ENCODE measurements around the gene ACSF3. TPM values are rescaled to one million over a fixed set of nuclear protein-coding genes. Genes with fewer than 3 reads are reported as not detected.

ACSF3 gene
- total RNA-seq, 2 experiments from 2014 or later = 44.7 to 49.5 TPM

GRCh38 chr16:89079434-89079980, 14.1 kb upstream of the ACSF3 start:
- H3K4me1 Mint-ChIP-seq (ENCODE audit: low read depth) = peaks cover 3% of the 10 kb centered on the region
- CTCF ChIA-PET = no interaction called here
- H3K36me3 Mint-ChIP-seq (ENCODE audit: low read depth) = no peaks in the 10 kb centered on the region
- H3K27ac ChIP-seq (ENCODE audit: low read depth in 1 of 2, low read length in 2 of 2) = no peak overlapping the region
- H3K9me3 ChIP-seq (ENCODE audit: control insufficient read depth in 1 of 2, insufficient read depth in 1 of 2, low read length in 2 of 2) = peaks cover 0 to 10% of the 10 kb centered on the region in 2 experiments
- no peaks in the 10 kb centered on the region for H3K4me1 ChIP-seq (ENCODE audit: insufficient read depth, low read length)
- POLR2A ChIA-PET = no interaction called here
- no peak for DNase-seq
- H3K36me3 ChIP-seq (ENCODE audit: insufficient read depth, low read length) = no peaks in the 10 kb centered on the region
- no peak for TF ChIP-seq CTCF (IDR thresholded peaks at IDR 0.05)
- H3K4me3 Mint-ChIP-seq = no peak overlapping the region
- H3K27ac Mint-ChIP-seq = no peak overlapping the region
- intact Hi-C loops (cut with DNase I, micrococcal nuclease) = loop anchor here in 1 of 2 experiments (5.0 kb wide), 1 partner anchor 78 kb away; no protein-coding TSS in a partner anchor
- H3K27me3 ChIP-seq (ENCODE audit: control insufficient read depth in 1 of 2, insufficient read depth in 2 of 2, low read length in 2 of 2) = no peaks in the 10 kb centered on the region
- no peaks in the 10 kb centered on the region for H3K27me3 Mint-ChIP-seq
- ATAC-seq (ENCODE audit: poor library complexity) = no peak
- no peaks in the 10 kb centered on the region for H3K9me3 Mint-ChIP-seq
- no peak overlapping the region for H3K4me3 ChIP-seq (ENCODE audit: low read length)

GRCh38 chr16:89080196-89080853, 13.3 kb upstream of the ACSF3 start:
- no peaks in the 10 kb centered on the region for H3K9me3 Mint-ChIP-seq
- H3K4me1 ChIP-seq (ENCODE audit: insufficient read depth, low read length) = no peaks in the 10 kb centered on the region
- H3K4me3 Mint-ChIP-seq = no peak overlapping the region
- H3K36me3 ChIP-seq (ENCODE audit: insufficient read depth, low read length) = no peaks in the 10 kb centered on the region
- ChIA-PET POLR2A (no interaction called here), CTCF (no interaction called here)
- H3K4me3 ChIP-seq (ENCODE audit: low read length) = no peak overlapping the region
- intact Hi-C loops (cut with DNase I, micrococcal nuclease) = no loop called here
- peaks cover 0 to 2% of the 10 kb centered on the region in 2 experiments for H3K9me3 ChIP-seq (ENCODE audit: control insufficient read depth in 1 of 2, insufficient read depth in 1 of 2, low read length in 2 of 2)
- ATAC-seq (ENCODE audit: poor library complexity) (no peak), DNase-seq (no peak)
- H3K27ac ChIP-seq (ENCODE audit: low read depth in 1 of 2, low read length in 2 of 2) = no peak overlapping the region
- no peaks in the 10 kb centered on the region for H3K27me3 Mint-ChIP-seq
- no peak overlapping the region for H3K27ac Mint-ChIP-seq
- peaks cover 9% of the 10 kb centered on the region for H3K4me1 Mint-ChIP-seq (ENCODE audit: low read depth)
- no peaks in the 10 kb centered on the region for H3K36me3 Mint-ChIP-seq (ENCODE audit: low read depth)
- H3K27me3 ChIP-seq (ENCODE audit: control insufficient read depth in 1 of 2, insufficient read depth in 2 of 2, low read length in 2 of 2) = no peaks in the 10 kb centered on the region
- TF ChIP-seq CTCF (IDR thresholded peaks at IDR 0.05) = no peak

GRCh38 chr16:89081556-89081955, 12.1 kb upstream of the ACSF3 start:
- Histone ChIP-seq H3K9me3 (ENCODE audit: control insufficient read depth in 1 of 2, insufficient read depth in 1 of 2, low read length in 2 of 2) (no peaks in the 10 kb centered on the region), H3K4me1 (ENCODE audit: insufficient read depth, low read length) (no peaks in the 10 kb centered on the region), H3K27ac (ENCODE audit: low read depth in 1 of 2, low read length in 2 of 2) (no peak overlapping the region), H3K27me3 (ENCODE audit: control insufficient read depth in 1 of 2, insufficient read depth in 2 of 2, low read length in 2 of 2) (no peaks in the 10 kb centered on the region), H3K4me3 (ENCODE audit: low read length) (no peak overlapping the region), H3K36me3 (ENCODE audit: insufficient read depth, low read length) (no peaks in the 10 kb centered on the region)
- H3K27me3 Mint-ChIP-seq = no peaks in the 10 kb centered on the region
- H3K27ac Mint-ChIP-seq = no peak overlapping the region
- TF ChIP-seq CTCF (IDR thresholded peaks at IDR 0.05) = no peak
- H3K4me3 Mint-ChIP-seq = no peak overlapping the region
- ChIA-PET CTCF (no interaction called here), POLR2A (no interaction called here)
- H3K9me3 Mint-ChIP-seq = no peaks in the 10 kb centered on the region
- no peaks in the 10 kb centered on the region for H3K36me3 Mint-ChIP-seq (ENCODE audit: low read depth)
- H3K4me1 Mint-ChIP-seq (ENCODE audit: low read depth) = peaks cover 9% of the 10 kb centered on the region
- ATAC-seq (ENCODE audit: poor library complexity) (no peak), DNase-seq (no peak)
- intact Hi-C loops (cut with DNase I, micrococcal nuclease) = no loop called here

Measured in CD4-positive, alpha-beta T cell (primary cell).